Upper lobe of left lung (tissue), 6 donors: ENCODE results near the gene CDCA4. TPM values are rescaled to one million over a fixed set of nuclear protein-coding genes. Genes with fewer than 3 reads are reported as not detected.
A peak's percentile ranks its signal among the peaks of the same experiment; 100 is the strongest.
"Not testable (repeated sequence)": the region's sequence is repeated elsewhere in the genome, so short reads cannot be mapped to it uniquely, and the experiment has no call there.

Experiments used
- ATAC-seq, 2 donors: fragments of 200-7000 bp; cut with Tn5 transposase; one replicate each; pipeline ENCODE4 v1.9.1; 2022; ENCODE audit warnings: mild to moderate bottlenecking in 2 of 2, moderate library complexity in 2 of 2; ENCODE audit not compliant: low FRiP score in 2 of 2
- DNase-seq, 2 donors: peaks; one replicate each; pipeline ENCODE4 v3.0.0-alpha.2; 2019 to 2020
- H3K27ac ChIP-seq, 4 donors: fragments of 200-600 bp; sonication (generic); one replicate each; pipeline ENCODE4 v1.5.1; 2016 to 2019
- H3K27me3 ChIP-seq, 4 donors: fragments of 200-600 bp; sonication (generic); one replicate each; pipeline ENCODE4 v1.5.1; 2017 to 2019
- H3K36me3 ChIP-seq, 4 donors: fragments of 200-600 bp; sonication (generic); one replicate each; pipeline ENCODE4 v1.5.1; 2016 to 2019
- H3K4me1 ChIP-seq, 4 donors: fragments of 200-600 bp; sonication (generic); one replicate each; pipeline ENCODE4 v1.5.1; 2018 to 2019
- H3K4me3 ChIP-seq, 4 donors: fragments of 200-600 bp; sonication (generic); one replicate each; pipeline ENCODE4 v1.5.1; 2017 to 2019; ENCODE audit warnings: mild to moderate bottlenecking in 2 of 4, moderate library complexity in 1 of 4
- H3K9me3 ChIP-seq, 4 donors: fragments of 200-600 bp; sonication (generic); one replicate each; pipeline ENCODE4 v1.5.1; 2018 to 2019
- CTCF ChIP-seq, 6 experiments: fragments of 450-650 bp in 4 of 6; fragments of 200-600 bp in 2 of 6; sonication (generic) in 2 of 6; IDR thresholded peaks; one replicate each; pipeline ENCODE4 v1.5.1; 2016 to 2019; ENCODE audit warnings: antibody characterized with exemption in 6 of 6
- EP300 ChIP-seq, 4 donors: sonication (generic); formaldehyde crosslinking; IDR thresholded peaks; one replicate each; pipeline ENCODE4 v1.5.1; 2017; ENCODE audit warnings: antibody characterized with exemption in 4 of 4, control low read depth in 2 of 4
- POLR2A ChIP-seq, 4 donors: fragments of 450-650 bp; IDR thresholded peaks; one replicate each; pipeline ENCODE4 v1.5.1; 2016 to 2017; ENCODE audit warnings: antibody characterized with exemption in 4 of 4, mild to moderate bottlenecking in 2 of 4
- POLR2AphosphoS5 ChIP-seq, 2 donors: sonication (generic); formaldehyde crosslinking; IDR thresholded peaks; one replicate each; pipeline ENCODE4 v1.5.1; 2017; ENCODE audit warnings: antibody characterized with exemption in 2 of 2
- WGBS, 2 donors: methylation state at CpG; one replicate each; pipeline ENCODE4 v1.1.5; 2017 to 2018; 5-methylcytosine and 5-hydroxymethylcytosine counted together
- total RNA-seq, 6 donors: library from RNA; depleted of rRNA in 4 of 6; stranded (reverse); fragments of >200 nt in 4 of 6; gene quantifications; one replicate each; pipeline versions ENCODE4 v1.1.0 to v1.2.1, GENCODE V29; 2016 to 2021
- donor health status: DM: no; HTN: no; CAD: no; lungs with moderate emphysema.
- donor health status: DM: no; HTN: yes; CAD: no; lungs with severe emphysema.

Gene CDCA4
- total RNA-seq, 6 donors from 2014 or later, result 0.89 to 10.3 (median 6.6) TPM

DNA sequence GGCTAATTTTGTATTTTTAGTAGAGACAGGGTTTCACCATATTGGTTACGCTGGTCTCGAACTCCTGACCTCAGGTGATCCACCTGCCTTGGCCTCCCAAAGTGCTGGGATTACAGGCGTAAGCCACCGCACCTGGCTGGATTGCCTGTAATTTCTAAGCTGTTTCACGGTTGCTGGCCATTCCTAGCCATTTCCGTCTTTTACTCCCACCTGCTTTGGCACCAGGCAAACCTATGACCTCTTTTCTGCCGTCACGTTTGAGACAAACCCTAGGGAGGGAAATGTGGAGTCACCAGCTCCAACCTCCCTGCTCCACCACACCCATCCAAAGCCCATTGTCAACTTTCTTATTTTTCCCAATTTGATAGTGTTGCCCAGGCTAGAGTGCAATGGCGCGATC is 43.1 kb upstream of the CDCA4 start:
- Histone ChIP-seq H3K4me1 (peaks cover 35 to 78% (median 57%) of the 10 kb centered on the region in 4 donors), H3K27ac (peak overlapping the region; percentile 78 to 91 (median 83))
- ATAC-seq, result no peak

DNA sequence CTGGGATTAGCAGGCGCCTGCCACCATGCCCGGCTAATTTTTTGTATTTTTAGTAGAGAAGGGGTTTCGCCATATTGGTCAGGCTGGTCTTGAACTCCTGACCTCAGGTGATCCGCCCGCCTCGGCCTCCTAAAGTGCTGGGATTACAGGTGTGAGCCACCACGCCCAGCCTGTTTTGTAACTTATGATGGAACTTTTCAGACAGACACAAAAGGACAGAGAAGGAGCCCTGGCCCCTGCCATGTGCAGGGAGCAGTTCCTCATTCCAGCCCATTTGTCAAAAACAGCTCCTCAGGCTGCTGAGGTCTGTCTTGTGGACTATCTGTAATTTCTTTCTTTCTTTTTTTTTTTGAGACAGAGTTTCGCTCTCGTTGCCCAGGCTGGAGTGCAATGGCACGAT is 42.6 kb upstream of the CDCA4 start:
- H3K4me3 ChIP-seq, result peak overlapping the region in 1 of 4 donors; percentile 47
- DNase-seq, result peak in 1 of 2 donors; percentile 56
- 71 to 87% methylated on average over 10 of the region's 10 CpGs for WGBS, 2 donors

More for the DNA sequence above, 43.1 kb upstream of the CDCA4 start:
- 83 to 85% methylated on average over 10 of the region's 10 CpGs for WGBS, 2 donors
- H3K9me3 ChIP-seq, result no peaks in the 10 kb centered on the region
- TF ChIP-seq POLR2AphosphoS5 (IDR thresholded peaks at IDR 0.05) (no peak), POLR2A (IDR thresholded peaks at IDR 0.05) (no peak), CTCF (IDR thresholded peaks at IDR 0.05) (no peak), EP300 (IDR thresholded peaks at IDR 0.05) (no peak)
- no peaks in the 10 kb centered on the region for H3K27me3 ChIP-seq
- no peaks in the 10 kb centered on the region for H3K36me3 ChIP-seq
- peak overlapping the region in 3 of 4 donors; percentile 34 to 47 (median 46) for H3K4me3 ChIP-seq
- no peak for DNase-seq

DNA sequence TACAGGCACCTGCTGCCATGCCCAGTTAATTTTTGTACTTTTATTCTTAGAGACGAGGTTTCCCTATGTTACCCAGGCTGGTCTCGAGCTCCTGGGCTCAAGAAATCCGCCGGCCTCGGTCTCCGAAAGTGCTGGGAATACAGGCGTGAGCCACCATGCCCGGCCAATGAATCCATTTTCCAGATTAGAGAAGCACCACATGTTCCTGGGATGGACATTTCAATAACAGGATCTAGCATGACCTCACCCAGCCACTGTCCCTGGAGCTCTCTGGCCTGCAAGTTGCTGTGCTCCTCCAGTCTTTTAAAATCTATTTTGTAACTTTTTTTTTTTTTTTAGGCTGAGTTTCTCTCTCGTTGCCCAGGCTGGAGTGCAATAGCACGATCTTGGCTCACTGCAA is 42.2 kb upstream of the CDCA4 start:
- WGBS, 2 donors, result 75 to 85% methylated on average over 10 of the region's 10 CpGs
- DNase-seq, result no peak
- H3K27ac ChIP-seq, result peak overlapping the region; percentile 29 to 91 (median 83)
- H3K36me3 ChIP-seq, result no peaks in the 10 kb centered on the region
- peaks cover 40 to 85% (median 65%) of the 10 kb centered on the region in 4 donors for H3K4me1 ChIP-seq
- ATAC-seq, result peak in 1 of 2 donors; percentile 34
- no peak for TF ChIP-seq POLR2A (IDR thresholded peaks at IDR 0.05)
- no peak for TF ChIP-seq CTCF (IDR thresholded peaks at IDR 0.05)
- TF ChIP-seq EP300 (IDR thresholded peaks at IDR 0.05), result no peak
- TF ChIP-seq POLR2AphosphoS5 (IDR thresholded peaks at IDR 0.05), result no peak
- peak overlapping the region in 1 of 4 donors; percentile 47 for H3K4me3 ChIP-seq
- no peaks in the 10 kb centered on the region for H3K9me3 ChIP-seq
- no peaks in the 10 kb centered on the region for H3K27me3 ChIP-seq

More for the DNA sequence above, 42.6 kb upstream of the CDCA4 start:
- ATAC-seq, H3K36me3 ChIP-seq, H3K27me3 ChIP-seq, H3K9me3 ChIP-seq: not testable (repeated sequence)
- peak overlapping the region; percentile 78 to 91 (median 83) for H3K27ac ChIP-seq
- H3K4me1 ChIP-seq, result peaks cover 40 to 83% (median 62%) of the 10 kb centered on the region in 4 donors

- peak in 1 of 2 donors; percentile 45 for DNase-seq
- Histone ChIP-seq H3K4me3 (peak overlapping the region in 2 of 4 donors; percentile 24 to 38), H3K27ac (peak overlapping the region; percentile 79 to 90 (median 81)), H3K4me1 (peaks cover 40 to 76% (median 60%) of the 10 kb centered on the region in 4 donors), H3K27me3 (no peaks in the 10 kb centered on the region), H3K9me3 (no peaks in the 10 kb centered on the region), H3K36me3 (no peaks in the 10 kb centered on the region)
- no peak for TF ChIP-seq POLR2A (IDR thresholded peaks at IDR 0.05)
- TF ChIP-seq CTCF (IDR thresholded peaks at IDR 0.05), result no peak
- no peak for TF ChIP-seq POLR2AphosphoS5 (IDR thresholded peaks at IDR 0.05)
- no peak for TF ChIP-seq EP300 (IDR thresholded peaks at IDR 0.05)
- WGBS, 2 donors, result 78 to 84% methylated on average over 4 to 7 of the region's 7 CpGs
- no peak for ATAC-seq
Measured at GRCh38 chr14:105062048-105062433, 41.2 kb upstream of the CDCA4 start.

GRCh38 chr14:105061428-105062047 is 40.7 kb upstream of the CDCA4 start:
- Histone ChIP-seq H3K9me3 (no peaks in the 10 kb centered on the region), H3K27me3 (no peaks in the 10 kb centered on the region), H3K27ac (peak overlapping the region; percentile 79 to 90 (median 81)), H3K36me3 (no peaks in the 10 kb centered on the region), H3K4me3 (peak overlapping the region in 3 of 4 donors; percentile 12 to 38 (median 24)), H3K4me1 (peaks cover 40 to 72% (median 59%) of the 10 kb centered on the region in 4 donors)
- WGBS, 2 donors, result 15 to 19% methylated on average over 4 to 11 of the region's 13 CpGs
- no peak for TF ChIP-seq EP300 (IDR thresholded peaks at IDR 0.05)
- no peak for TF ChIP-seq CTCF (IDR thresholded peaks at IDR 0.05)
- TF ChIP-seq POLR2A (IDR thresholded peaks at IDR 0.05), result no peak
- TF ChIP-seq POLR2AphosphoS5 (IDR thresholded peaks at IDR 0.05), result peak in 1 of 2 donors; percentile 15
- ATAC-seq, result peak; percentile 23 to 52
- DNase-seq, result peak; percentile 69 to 88
